AG08396 (cell line): ENCODE results near the gene CCSER2.
"Not testable (repeated sequence)": the region's sequence is repeated elsewhere in the genome, so short reads cannot be mapped to it uniquely, and the experiment has no call there.

Experiments used
- DNase-seq: peaks from one replicate; pipeline ENCODE4 v3.0.0; 2012; ENCODE audit warnings: low spot score, mixed read lengths

The CCSER2 gene

GRCh38 chr10:84328418-84329195 is at the start of gene CCSER2:
Gene CCSER2 (plus strand): TSS chr10:84328589. CDS start chr10:84371053, 42,464 bp downstream.
- DNase-seq = peak; percentile 100

GRCh38 chr10:84279876-84280475 is 48.4 kb upstream of the CCSER2 start:
- not testable (repeated sequence) for DNase-seq

- DNase-seq = no peak
These were observed 41.7 kb upstream of the CCSER2 start for GRCh38 chr10:84286695-84287094.

- no peak for DNase-seq
These were observed 40.2 kb upstream of the CCSER2 start for GRCh38 chr10:84288151-84288550.

- DNase-seq = no peak
These were observed 38.7 kb upstream of the CCSER2 start for GRCh38 chr10:84289521-84290200.

- DNase-seq = no peak
These were observed 38.2 kb upstream of the CCSER2 start for GRCh38 chr10:84290235-84290634.

- peak; percentile 68 for DNase-seq
These were observed 37.0 kb upstream of the CCSER2 start for GRCh38 chr10:84291384-84291783.

- no peak for DNase-seq
These were observed 35.9 kb upstream of the CCSER2 start for GRCh38 chr10:84292502-84292901.

GRCh38 chr10:84293171-84293570 is 35.2 kb upstream of the CCSER2 start:
- no peak for DNase-seq

- no peak for DNase-seq
These were observed 34.8 kb upstream of the CCSER2 start for GRCh38 chr10:84293574-84294016.

- DNase-seq = no peak
These were observed 33.5 kb upstream of the CCSER2 start for GRCh38 chr10:84294766-84295447.

- peak; percentile 72 for DNase-seq
These were observed 32.1 kb upstream of the CCSER2 start for GRCh38 chr10:84296091-84296981.

GRCh38 chr10:84298057-84298456 is 30.3 kb upstream of the CCSER2 start:
- DNase-seq = no peak

GRCh38 chr10:84302223-84302622 is 26.2 kb upstream of the CCSER2 start:
- DNase-seq = no peak

- DNase-seq = no peak
These were observed 21.5 kb upstream of the CCSER2 start for GRCh38 chr10:84306751-84307384.

GRCh38 chr10:84308021-84308420 is 20.4 kb upstream of the CCSER2 start:
- DNase-seq = no peak

- peak; percentile 48 for DNase-seq
These were observed 19.7 kb upstream of the CCSER2 start for GRCh38 chr10:84308481-84309304.

GRCh38 chr10:84310470-84310869 is 17.9 kb upstream of the CCSER2 start:
- peak; percentile 22 for DNase-seq

GRCh38 chr10:84311576-84311975 is 16.8 kb upstream of the CCSER2 start:
- no peak for DNase-seq

- no peak for DNase-seq
These were observed 15.6 kb upstream of the CCSER2 start for GRCh38 chr10:84312816-84313215.
